ENCODE measurements around the gene RTKN2.

GRCh38 chr10:62193479-62193878 is 75.2 kb downstream of the RTKN2 start:
- TF ChIP-seq CTCF (IDR thresholded peaks at IDR 0.05; ENCODE audit: insufficient read depth, low read length, poor library complexity, severe bottlenecking) (no peak), EZH2phosphoT487 (conservative IDR thresholded peaks at IDR 0.05; ENCODE audit: low read length) (no peak)

All from SU-DHL-6 (cell line).